Mesendoderm (in vitro differentiated cells): ENCODE results near the gene KIF7.
"Not testable (repeated sequence)": the region's sequence is repeated elsewhere in the genome, so short reads cannot be mapped to it uniquely, and the experiment has no call there.

ENCODE experiments used
- DNase-seq: peaks from one replicate; pipeline ENCODE4 v3.0.0; 2013
- H2AK5ac ChIP-seq: 2 replicates; pipeline ENCODE4 v1.6.1; 2013; ENCODE audit warnings: low read length, inconsistent platforms
- H2BK120ac ChIP-seq: 2 replicates; pipeline ENCODE4 v1.6.1; 2013; ENCODE audit warnings: low read depth, mild to moderate bottlenecking, low read length, moderate library complexity, mixed read lengths
- H2BK15ac ChIP-seq: replicated peaks from 2 replicates; pipeline ENCODE4 v1.6.1; 2013; ENCODE audit warnings: low read depth, mild to moderate bottlenecking, moderate library complexity
- H2BK5ac ChIP-seq: 2 replicates; pipeline ENCODE4 v1.6.1; 2013; ENCODE audit warnings: low read length, inconsistent platforms
- H3K18ac ChIP-seq: 2 replicates; pipeline ENCODE4 v1.6.1; 2013; ENCODE audit warnings: mild to moderate bottlenecking, low read length, mixed read lengths
- H3K23ac ChIP-seq: one replicate; pipeline ENCODE4 v1.6.1; 2013; ENCODE audit warnings: low read length
- H3K27ac ChIP-seq: 2 replicates; pipeline ENCODE4 v1.5.1; 2013; ENCODE audit warnings: low read depth, mild to moderate bottlenecking, inconsistent platforms, low read length, moderate library complexity
- H3K27me3 ChIP-seq: 2 replicates; pipeline ENCODE4 v1.6.1; 2013; ENCODE audit warnings: low read length, control low read depth, mild to moderate bottlenecking, inconsistent platforms; ENCODE audit not compliant: insufficient read depth, poor library complexity
- H3K36me3 ChIP-seq: 2 replicates; pipeline ENCODE4 v1.6.1; 2013; ENCODE audit warnings: low read length, inconsistent platforms; ENCODE audit not compliant: control insufficient read depth, insufficient read depth
- H3K4ac ChIP-seq: one replicate; pipeline ENCODE4 v1.6.1; 2013; ENCODE audit warnings: low read depth, mild to moderate bottlenecking, low read length, moderate library complexity
- H3K4me1 ChIP-seq: 2 replicates; pipeline ENCODE4 v1.6.1; 2013; ENCODE audit warnings: low read depth, low read length, inconsistent platforms; ENCODE audit not compliant: control insufficient read depth
- H3K4me2 ChIP-seq: 2 replicates; pipeline ENCODE4 v1.6.1; 2013; ENCODE audit warnings: low read length
- H3K4me3 ChIP-seq: 2 replicates; pipeline ENCODE4 v1.5.1; 2013; ENCODE audit warnings: mild to moderate bottlenecking, low read length
- H3K56ac ChIP-seq: one replicate; pipeline ENCODE4 v1.6.1; 2013; ENCODE audit warnings: low read length
- H3K79me1 ChIP-seq: 2 replicates; pipeline ENCODE4 v1.6.1; 2013; ENCODE audit warnings: low read length, inconsistent platforms
- H3K79me2 ChIP-seq: 2 replicates; pipeline ENCODE4 v1.6.1; 2013; ENCODE audit warnings: mild to moderate bottlenecking, low read length; ENCODE audit not compliant: control insufficient read depth, insufficient read depth
- H3K9ac ChIP-seq: 2 replicates; pipeline ENCODE4 v1.6.1; 2013; ENCODE audit warnings: low read length, inconsistent platforms
- H4K5ac ChIP-seq: one replicate; pipeline ENCODE4 v1.6.1; 2013; ENCODE audit warnings: low read length
- H4K8ac ChIP-seq: one replicate; pipeline ENCODE4 v1.6.1; 2013; ENCODE audit warnings: low read depth, mild to moderate bottlenecking, control low read depth, low read length, moderate library complexity
- WGBS: extraction: QIAGEN DNeasy Blood & Tissue Kit; methylation state at CpG from one replicate; pipeline ENCODE4 v1.1.7; 2013; ENCODE audit warnings: low lambda C conversion rate, missing lambda C conversion rate; ENCODE audit not compliant: insufficient coverage; ENCODE audit errors: extremely low coverage; 5-methylcytosine and 5-hydroxymethylcytosine counted together

The KIF7 gene

DNA sequence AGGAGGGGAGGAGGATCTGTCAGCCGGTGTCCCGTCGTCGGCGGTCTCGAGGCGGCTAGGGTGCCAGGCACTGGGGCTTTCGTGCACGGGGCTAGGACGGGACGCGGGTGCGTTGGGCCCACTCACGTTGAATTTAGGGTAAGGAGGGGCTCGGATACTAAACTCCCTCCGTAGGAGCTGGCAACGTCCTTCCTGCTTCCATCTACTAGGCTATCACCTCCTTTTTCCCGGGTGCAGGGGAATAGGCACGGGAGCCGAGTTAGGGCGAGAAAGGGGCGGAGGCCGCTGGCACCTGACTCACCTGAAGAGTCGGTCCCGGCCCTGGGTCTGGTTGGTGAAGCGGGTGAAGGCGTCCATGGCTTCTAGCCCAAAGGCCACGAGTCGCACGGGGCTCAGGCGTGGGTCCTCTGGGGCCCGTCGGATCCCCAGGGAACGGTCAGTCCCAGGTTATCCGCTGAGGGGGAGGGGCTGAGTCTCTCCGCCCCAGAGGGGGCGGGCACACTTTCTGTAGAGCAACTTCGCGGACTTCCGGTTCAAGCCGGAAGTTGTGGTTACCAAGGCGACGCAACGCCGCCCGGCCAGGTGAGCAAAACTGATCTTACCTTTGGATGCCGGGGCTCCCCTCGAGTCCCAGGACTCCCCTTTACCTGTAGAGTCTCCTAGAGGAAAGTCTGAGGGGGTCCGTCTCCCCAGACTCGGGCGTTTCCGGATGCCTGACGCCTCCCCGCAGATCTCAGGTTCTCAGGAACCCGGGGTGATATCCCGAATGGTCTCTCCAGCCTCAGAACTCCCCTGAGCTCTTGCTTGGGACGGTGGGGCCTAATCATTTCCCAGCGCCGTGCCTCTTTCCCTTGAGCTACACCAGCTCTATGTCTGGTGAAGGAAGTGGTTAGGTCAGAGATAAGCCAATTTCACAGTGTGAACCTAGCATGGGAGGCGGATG lies 35.3 kb upstream of the KIF7 start, which contains the start of the genes PEX11A and WDR93:
Gene PEX11A, minus strand, starts transcription at position 479 of the 943 bp plus-strand sequence. Its CDS starts 122 bp downstream, at position 357.
Gene WDR93, plus strand, starts transcription at position 536 of the 943 bp plus-strand sequence. CDS start 10,936 bp downstream, outside the sequence.
- no peak within 1 kb of the TSS for H3K27ac ChIP-seq
- DNase-seq = peak; percentile 86
- H3K4me1 ChIP-seq = peaks cover 2% of the 10 kb centered on the region
- no peak within 1 kb of the TSS for H3K4ac ChIP-seq
- H3K4me2 ChIP-seq = peak within 1 kb of the TSS; percentile 86
- no peak within 1 kb of the TSS for H4K5ac ChIP-seq
- no peak within 1 kb of the TSS for H2BK5ac ChIP-seq
- H2BK15ac ChIP-seq = no peak within 1 kb of the TSS
- peak within 1 kb of the TSS; percentile 72 for H3K4me3 ChIP-seq
- H3K36me3 ChIP-seq = no peaks in the 10 kb centered on the region
- peak within 1 kb of the TSS; percentile 96 for H4K8ac ChIP-seq
- H3K79me2 ChIP-seq = no peaks in the 10 kb centered on the region
- peak within 1 kb of the TSS; percentile 73 for H3K56ac ChIP-seq
- no peak within 1 kb of the TSS for H2AK5ac ChIP-seq
- no peak within 1 kb of the TSS for H2BK120ac ChIP-seq
- H3K9ac ChIP-seq = peak within 1 kb of the TSS; percentile 66
- H3K18ac ChIP-seq = no peak within 1 kb of the TSS
- WGBS = no CpG with 5 or more reads among the region's 60 CpGs
- H3K79me1 ChIP-seq = no peaks in the 10 kb centered on the region
- H3K27me3 ChIP-seq = no peaks in the 10 kb centered on the region
- no peak within 1 kb of the TSS for H3K23ac ChIP-seq

DNA sequence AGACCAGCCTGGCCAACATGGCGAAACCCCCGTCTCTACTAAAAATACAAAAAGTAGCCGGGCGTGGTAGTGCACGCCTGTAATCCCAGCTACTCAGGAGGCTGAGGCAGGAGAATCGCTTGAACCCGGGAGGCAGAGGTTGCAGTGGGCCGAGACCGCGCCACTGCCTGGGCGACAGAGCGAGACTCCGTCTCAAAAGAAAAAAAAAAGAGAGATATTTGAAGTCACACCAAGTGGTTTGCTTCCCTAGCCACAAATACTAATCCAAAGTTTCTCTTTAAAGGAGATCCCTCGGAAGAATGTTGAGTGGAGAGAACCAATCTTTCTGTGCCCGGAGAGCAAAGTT lies 34.6 kb upstream of the KIF7 start:
- not testable (repeated sequence) for H3K23ac ChIP-seq, H3K27me3 ChIP-seq, H4K8ac ChIP-seq, H3K27ac ChIP-seq, DNase-seq, H3K18ac ChIP-seq, H2BK120ac ChIP-seq, H3K79me2 ChIP-seq, H3K36me3 ChIP-seq, H2AK5ac ChIP-seq, H3K4ac ChIP-seq, H4K5ac ChIP-seq, H2BK15ac ChIP-seq, H3K79me1 ChIP-seq, H2BK5ac ChIP-seq, H3K4me1 ChIP-seq
- Histone ChIP-seq H3K4me2 (peak overlapping the region; percentile 84), H3K4me3 (peak overlapping the region; percentile 72), H3K56ac (peak overlapping the region; percentile 73), H3K9ac (peak overlapping the region; percentile 66)
- no CpG with 5 or more reads among the region's 15 CpGs for WGBS

- H3K56ac ChIP-seq = no peak overlapping the region
- H4K5ac ChIP-seq = no peak overlapping the region
- no peak overlapping the region for H2BK15ac ChIP-seq
- H2BK5ac ChIP-seq = no peak overlapping the region
- no peak overlapping the region for H3K23ac ChIP-seq
- no peak overlapping the region for H3K18ac ChIP-seq
- no peak for DNase-seq
- no peaks in the 10 kb centered on the region for H3K79me1 ChIP-seq
- H3K27me3 ChIP-seq = no peaks in the 10 kb centered on the region
- H2AK5ac ChIP-seq = no peak overlapping the region
- H3K4me2 ChIP-seq = no peak overlapping the region
- H3K4me1 ChIP-seq = peaks cover 2% of the 10 kb centered on the region
- no peak overlapping the region for H3K9ac ChIP-seq
- no peak overlapping the region for H3K27ac ChIP-seq
- no peak overlapping the region for H3K4me3 ChIP-seq
- H2BK120ac ChIP-seq = no peak overlapping the region
- no peaks in the 10 kb centered on the region for H3K36me3 ChIP-seq
- H4K8ac ChIP-seq = no peak overlapping the region
- no peak overlapping the region for H3K4ac ChIP-seq
- no peaks in the 10 kb centered on the region for H3K79me2 ChIP-seq
Measured at GRCh38 chr15:89686522-89686921, 31.3 kb upstream of the KIF7 start.

GRCh38 chr15:89685995-89686394 lies 30.7 kb upstream of the KIF7 start:
- Histone ChIP-seq H3K4ac (no peak overlapping the region), H3K4me1 (peaks cover 1% of the 10 kb centered on the region), H3K23ac (no peak overlapping the region), H3K36me3 (no peaks in the 10 kb centered on the region), H3K9ac (no peak overlapping the region), H3K4me2 (no peak overlapping the region), H3K56ac (no peak overlapping the region), H2BK15ac (no peak overlapping the region), H4K8ac (no peak overlapping the region), H3K27ac (no peak overlapping the region), H3K27me3 (no peaks in the 10 kb centered on the region), H2BK120ac (no peak overlapping the region), H3K4me3 (no peak overlapping the region), H3K18ac (no peak overlapping the region), H2AK5ac (no peak overlapping the region), H2BK5ac (no peak overlapping the region), H3K79me2 (no peaks in the 10 kb centered on the region), H4K5ac (no peak overlapping the region), H3K79me1 (no peaks in the 10 kb centered on the region)
- DNase-seq = no peak
- no CpG with 5 or more reads among the region's 2 CpGs for WGBS

- WGBS = no CpG with 5 or more reads among the region's 2 CpGs
- Histone ChIP-seq H3K36me3 (no peaks in the 10 kb centered on the region), H4K5ac (no peak overlapping the region), H3K23ac (no peak overlapping the region), H3K56ac (no peak overlapping the region), H3K27ac (no peak overlapping the region), H2BK5ac (no peak overlapping the region), H3K79me2 (no peaks in the 10 kb centered on the region), H2AK5ac (no peak overlapping the region), H4K8ac (no peak overlapping the region), H2BK120ac (no peak overlapping the region), H3K18ac (no peak overlapping the region), H3K27me3 (no peaks in the 10 kb centered on the region), H3K4me3 (no peak overlapping the region), H3K79me1 (no peaks in the 10 kb centered on the region), H2BK15ac (no peak overlapping the region), H3K4me2 (no peak overlapping the region), H3K9ac (no peak overlapping the region), H3K4me1 (no peaks in the 10 kb centered on the region), H3K4ac (no peak overlapping the region)
- no peak for DNase-seq
Measured at GRCh38 chr15:89681146-89681545, 25.9 kb upstream of the KIF7 start.
